K562 (cell line): ENCODE results near the gene ERN1. TPM values are rescaled to one million over a fixed set of nuclear protein-coding genes. Genes with fewer than 3 reads are reported as not detected.

Experiments
- DDX20 ChIP-seq: fragments of 450-650 bp; IDR thresholded peaks from 2 replicates; pipeline ENCODE4 v1.6.1; 2016; ENCODE audit warnings: missing genetic modification characterization, low read depth, mild to moderate bottlenecking, missing compliant biosample characterization, moderate library complexity
- ETV5 ChIP-seq: sonication (generic); formaldehyde crosslinking; IDR thresholded peaks from 2 replicates; pipeline ENCODE4 v1.4.0; 2020; ENCODE audit warnings: low read depth, mild to moderate bottlenecking, missing genetic modification reagents
- PHTF2 ChIP-seq: fragments of 250-450 bp; sonication (Bioruptor Pico); IDR thresholded peaks from 2 replicates; pipeline ENCODE4 v1.5.0; 2021; ENCODE audit warnings: mild to moderate bottlenecking
- SIRT6 ChIP-seq: IDR thresholded peaks from one replicate; pipeline ENCODE4 v1.6.1; 2012; ENCODE audit warnings: low read depth, mild to moderate bottlenecking, control low read depth, inconsistent platforms, low read length, moderate library complexity
- STAT6 ChIP-seq: sonication (generic); formaldehyde crosslinking; IDR thresholded peaks from 2 replicates; pipeline ENCODE4 v1.8.1; 2023; ENCODE audit warnings: mild to moderate bottlenecking, missing genetic modification reagents
- TSC22D4 ChIP-seq: fragments of 450-650 bp; IDR thresholded peaks from 2 replicates; pipeline ENCODE4 v1.6.1; 2016; ENCODE audit warnings: missing genetic modification characterization, missing biosample characterization, control low read depth
- ZC3H4 ChIP-seq: sonication (generic); formaldehyde crosslinking; IDR thresholded peaks from 2 replicates; pipeline ENCODE4 v1.9.0; 2021; ENCODE audit warnings: missing genetic modification reagents, borderline replicate concordance
- ZNF311 ChIP-seq: fragments of 250-450 bp; sonication (Bioruptor Pico); IDR thresholded peaks from 2 replicates; pipeline ENCODE4 v1.4.0; 2020; ENCODE audit warnings: mild to moderate bottlenecking, moderate library complexity
- polyA plus RNA-seq, 8 experiments: library from polyadenylated mRNA; depleted of rRNA in 4 of 8; stranded (reverse) in 5 of 8; unstranded in 3 of 8; fragments of >200 nt; fragmentation: Nextera tagmentation in 2 of 8; fragmentation: Illumina TruSeq in 1 of 8; extraction: Ambion mirVana in 2 of 8; extraction: Trizol in 1 of 8; gene quantifications; 2 replicates each; pipeline versions ENCODE4 v1.2.1 to v1.2.3, GENCODE V29; 2011 to 2014; ENCODE audit warnings: inconsistent platforms in 1 of 8, missing spikeins in 1 of 8
- total RNA-seq, 7 experiments: library from RNA; depleted of rRNA in 6 of 7; stranded (reverse); fragments of >200 nt in 6 of 7; fragmentation: Illumina TruSeq in 2 of 7; extraction: Trizol in 2 of 7; gene quantifications; 2 replicates each; pipeline versions ENCODE4 v1.2.1 to v1.2.3, GENCODE V29; 2011 to 2021; ENCODE audit warnings: low replicate concordance in 1 of 7

Gene ERN1
- total and polyA plus RNA-seq, 9 of the 15 experiments (the other 6 are each of a cell fraction or from before 2014, with no cell fraction given), result 2.1 to 22.5 (median 7.3) TPM

- TF ChIP-seq STAT6 (CRISPR knock-in tag) (no peak), PHTF2 (CRISPR knock-in tag) (no peak), DDX20 (no peak), ZC3H4 (CRISPR knock-in tag) (no peak), ETV5 (no peak), SIRT6 (no peak), TSC22D4 (tag) (no peak), ZNF311 (CRISPR knock-in tag) (no peak)
Measured at GRCh38 chr17:64148017-64148631, 18.2 kb upstream of the ERN1 start (continued).
